Rectal smooth muscle tissue (tissue), 1 donor: ENCODE results near the gene LRRTM4.
"Not testable (repeated sequence)": the region's sequence is repeated elsewhere in the genome, so short reads cannot be mapped to it uniquely, and the experiment has no call there.

ENCODE experiments used
- H3K27ac ChIP-seq: one replicate; pipeline ENCODE4 v1.7.0; 2013; ENCODE audit warnings: low read depth, low read length, inconsistent platforms
- H3K27me3 ChIP-seq: one replicate; pipeline ENCODE4 v1.7.0; 2013; ENCODE audit warnings: low read length; ENCODE audit not compliant: control insufficient read depth, insufficient read depth
- H3K36me3 ChIP-seq: one replicate; pipeline ENCODE4 v1.7.0; 2013; ENCODE audit warnings: low read length; ENCODE audit not compliant: control insufficient read depth, insufficient read depth
- H3K4me1 ChIP-seq: one replicate; pipeline ENCODE4 v1.7.0; 2013; ENCODE audit warnings: low read length; ENCODE audit not compliant: control insufficient read depth, insufficient read depth
- H3K4me3 ChIP-seq: one replicate; pipeline ENCODE4 v1.7.0; 2013; ENCODE audit warnings: low read length
- H3K9ac ChIP-seq: one replicate; pipeline ENCODE4 v1.7.0; 2013; ENCODE audit warnings: low read length

Gene LRRTM4

GRCh38 chr2:76713312-76713711 lies 808.9 kb downstream of the LRRTM4 start:
- Histone ChIP-seq H3K4me3 (no peak overlapping the region), H3K27ac (no peak overlapping the region), H3K36me3 (no peaks in the 10 kb centered on the region), H3K9ac (no peak overlapping the region), H3K4me1 (no peaks in the 10 kb centered on the region), H3K27me3 (no peaks in the 10 kb centered on the region)

DNA sequence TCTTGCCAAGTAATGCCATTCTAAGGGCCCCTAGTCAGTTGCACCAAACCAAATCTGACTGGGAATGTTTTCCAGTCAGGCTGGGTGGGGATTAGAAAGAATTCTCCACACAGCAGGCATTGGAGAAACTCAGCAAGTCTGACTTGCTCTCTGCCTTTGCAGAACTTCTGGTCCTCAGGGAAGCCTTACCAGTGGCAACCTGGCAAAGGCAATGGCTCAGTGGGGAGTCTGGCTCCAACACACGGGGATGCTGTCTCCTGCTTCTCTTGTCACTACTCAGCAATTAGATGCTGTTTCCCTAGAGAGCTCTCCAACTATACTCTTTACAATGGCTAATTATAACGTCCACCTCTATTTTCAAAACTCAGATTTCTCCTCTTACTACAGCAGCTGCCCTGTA lies 810.7 kb downstream of the LRRTM4 start:
- Histone ChIP-seq H3K9ac (no peak overlapping the region), H3K4me1 (no peaks in the 10 kb centered on the region), H3K4me3 (no peak overlapping the region), H3K36me3 (no peaks in the 10 kb centered on the region), H3K27ac (no peak overlapping the region), H3K27me3 (no peaks in the 10 kb centered on the region)

- Histone ChIP-seq H3K36me3 (no peaks in the 10 kb centered on the region), H3K4me1 (no peaks in the 10 kb centered on the region), H3K9ac (no peak overlapping the region), H3K27ac (no peak overlapping the region), H3K4me3 (no peak overlapping the region), H3K27me3 (no peaks in the 10 kb centered on the region)
These were observed 821.3 kb downstream of the LRRTM4 start for GRCh38 chr2:76700894-76701293.

GRCh38 chr2:76697998-76698713 lies 824.0 kb downstream of the LRRTM4 start:
- H3K36me3 ChIP-seq, H3K27ac ChIP-seq, H3K27me3 ChIP-seq, H3K4me1 ChIP-seq, H3K9ac ChIP-seq, H3K4me3 ChIP-seq: not testable (repeated sequence)
